GM18951 (cell line): ENCODE results near the gene VCY.
"Not testable (repeated sequence)": the region's sequence is repeated elsewhere in the genome, so short reads cannot be mapped to it uniquely, and the experiment has no call there.

Experiments used
- in situ Hi-C: fragments of 300-500 bp; cut with MboI; formaldehyde crosslinking; loops from one replicate; pipeline ENCODE4 v1.12.0; 2022; ENCODE audit warnings: low sequenced_read_pairs, mixed read lengths, inconsistent platforms; ENCODE audit not compliant: unreplicated experiment

Gene VCY

DNA sequence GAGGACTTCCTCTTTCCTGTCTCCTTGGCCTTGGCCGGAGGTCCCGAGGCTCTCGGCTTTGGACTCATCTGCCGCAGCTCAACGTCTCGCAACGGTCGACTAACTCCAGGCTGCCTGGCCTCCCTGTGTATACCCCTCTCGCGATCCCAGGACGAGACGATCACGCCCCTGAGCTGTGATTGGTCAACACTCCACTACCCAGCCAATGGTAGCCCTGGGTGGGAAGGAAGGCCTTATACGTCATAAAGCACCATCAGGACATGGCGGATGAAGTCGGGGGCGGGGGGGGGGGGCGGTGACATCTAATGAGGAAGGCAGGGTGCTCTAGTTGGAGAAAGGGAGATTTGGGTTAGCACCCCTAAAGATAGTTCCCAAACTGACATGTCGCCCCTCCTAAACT is at the start of gene VCY:
VCY (minus strand) TSS at position 101 of the 400 bp plus-strand sequence; CDS start at position 68, 33 bp downstream.
- in situ Hi-C loops, result not testable (repeated sequence)

DNA sequence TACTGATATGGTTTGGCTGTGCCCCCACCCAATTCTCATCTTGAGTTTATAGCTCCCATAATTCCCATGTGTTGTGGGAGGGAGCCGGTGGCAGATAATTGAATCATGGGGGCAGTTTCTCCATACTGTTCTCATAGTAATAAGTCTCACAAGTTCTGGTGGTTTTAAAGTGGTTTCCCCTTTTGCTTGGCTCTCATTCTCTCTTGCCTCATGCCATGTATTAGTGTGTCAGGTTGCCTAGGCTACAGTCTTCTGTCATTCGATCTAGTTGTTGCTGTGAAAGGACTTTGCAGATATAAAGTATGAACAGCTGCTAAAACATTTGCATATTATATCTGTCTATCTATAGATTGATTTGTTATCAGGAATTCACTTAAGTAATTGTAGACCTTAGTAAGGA is 44.1 kb upstream of the VCY start:
- in situ Hi-C loops, result not testable (repeated sequence)

DNA sequence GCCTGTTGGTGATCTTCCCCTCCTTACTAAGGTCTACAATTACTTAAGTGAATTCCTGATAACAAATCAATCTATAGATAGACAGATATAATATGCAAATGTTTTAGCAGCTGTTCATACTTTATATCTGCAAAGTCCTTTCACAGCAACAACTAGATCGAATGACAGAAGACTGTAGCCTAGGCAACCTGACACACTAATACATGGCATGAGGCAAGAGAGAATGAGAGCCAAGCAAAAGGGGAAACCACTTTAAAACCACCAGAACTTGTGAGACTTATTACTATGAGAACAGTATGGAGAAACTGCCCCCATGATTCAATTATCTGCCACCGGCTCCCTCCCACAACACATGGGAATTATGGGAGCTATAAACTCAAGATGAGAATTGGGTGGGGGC is 25.6 kb upstream of the VCY start:
- in situ Hi-C loops, result not testable (repeated sequence)

DNA sequence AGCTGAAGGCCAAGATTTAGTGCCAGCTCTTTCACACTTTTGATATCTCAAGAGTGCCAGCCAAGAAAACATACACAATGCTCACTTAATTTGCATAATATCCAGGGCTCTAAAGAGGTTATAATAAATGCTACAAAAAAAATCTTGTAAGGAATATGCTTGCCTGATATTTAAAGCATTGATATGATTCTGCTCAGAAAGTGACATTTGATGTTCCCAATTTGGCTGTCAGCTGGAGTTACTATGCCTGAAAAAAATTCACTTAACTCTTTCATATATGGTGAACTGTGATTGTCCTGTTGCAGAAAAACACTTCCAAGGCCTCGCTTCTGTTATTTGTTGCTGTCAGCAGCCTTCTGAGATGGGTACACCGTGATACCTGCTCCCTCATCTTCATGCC is 43.9 kb downstream of the VCY start:
- in situ Hi-C loops, result not testable (repeated sequence)
